Peyer's patch (tissue), 4 donors: Measurements from ENCODE around the gene ACTR3C.

Experiments used
- POLR2A ChIP-seq, 2 donors: fragments of 450-650 bp; IDR thresholded peaks; one replicate each; pipeline ENCODE4 v1.5.1; 2017; ENCODE audit warnings: antibody characterized with exemption in 2 of 2, mild to moderate bottlenecking in 2 of 2, moderate library complexity in 2 of 2
- TF ChIP-seq, protein P1 (sequence below), 6 experiments: fragments of 450-650 bp in 4 of 6; fragments of 200-600 bp in 2 of 6; sonication (generic) in 1 of 6; IDR thresholded peaks; one replicate each; pipeline ENCODE4 v1.5.1; 2017 to 2019; ENCODE audit warnings: antibody characterized with exemption in 6 of 6, mild to moderate bottlenecking in 3 of 6, moderate library complexity in 1 of 6

DNA sequence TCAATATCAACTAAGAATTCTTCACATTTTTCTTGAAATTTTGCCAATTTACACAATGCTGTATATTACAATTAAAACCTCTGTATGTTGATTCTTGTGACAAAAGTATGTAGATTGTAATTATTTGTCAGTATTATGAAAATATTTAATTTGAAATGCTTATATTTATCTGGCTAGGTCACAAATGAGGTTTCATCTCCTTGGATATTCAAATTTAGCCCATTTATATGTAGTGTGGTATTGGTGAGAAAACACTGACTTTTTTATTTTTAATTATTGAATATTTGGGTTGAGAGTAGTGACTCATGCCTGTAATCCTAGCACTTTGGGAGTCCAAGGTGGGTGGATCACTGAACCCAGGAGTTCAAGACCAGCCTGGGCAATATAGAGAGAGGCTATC lies 21.0 kb upstream of the ACTR3C start:
- TF ChIP-seq, protein P1, sequence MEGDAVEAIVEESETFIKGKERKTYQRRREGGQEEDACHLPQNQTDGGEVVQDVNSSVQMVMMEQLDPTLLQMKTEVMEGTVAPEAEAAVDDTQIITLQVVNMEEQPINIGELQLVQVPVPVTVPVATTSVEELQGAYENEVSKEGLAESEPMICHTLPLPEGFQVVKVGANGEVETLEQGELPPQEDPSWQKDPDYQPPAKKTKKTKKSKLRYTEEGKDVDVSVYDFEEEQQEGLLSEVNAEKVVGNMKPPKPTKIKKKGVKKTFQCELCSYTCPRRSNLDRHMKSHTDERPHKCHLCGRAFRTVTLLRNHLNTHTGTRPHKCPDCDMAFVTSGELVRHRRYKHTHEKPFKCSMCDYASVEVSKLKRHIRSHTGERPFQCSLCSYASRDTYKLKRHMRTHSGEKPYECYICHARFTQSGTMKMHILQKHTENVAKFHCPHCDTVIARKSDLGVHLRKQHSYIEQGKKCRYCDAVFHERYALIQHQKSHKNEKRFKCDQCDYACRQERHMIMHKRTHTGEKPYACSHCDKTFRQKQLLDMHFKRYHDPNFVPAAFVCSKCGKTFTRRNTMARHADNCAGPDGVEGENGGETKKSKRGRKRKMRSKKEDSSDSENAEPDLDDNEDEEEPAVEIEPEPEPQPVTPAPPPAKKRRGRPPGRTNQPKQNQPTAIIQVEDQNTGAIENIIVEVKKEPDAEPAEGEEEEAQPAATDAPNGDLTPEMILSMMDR (IDR thresholded peaks at IDR 0.05): no peak
- no peak for TF ChIP-seq POLR2A (IDR thresholded peaks at IDR 0.05)
